PC-9 (cell line): ENCODE measurements around the gene MAGI1. TPM values are rescaled to one million over a fixed set of nuclear protein-coding genes. Genes with fewer than 3 reads are reported as not detected.

Source experiments
- BruUV-seq: library from RNA; stranded (reverse); fragments of 400-500 nt; replicated peaks from 2 replicates; lab custom pipeline; 2021; lab: Mats Ljungman, UMichigan
- CTCF ChIA-PET: fragments of 300-600 bp; sonication (Branson Sonifier 250); formaldehyde crosslinking; loops from one replicate; lab custom pipeline; 2022; ENCODE audit warnings: antibody characterized with exemption; lab: Charles Lee
- POLR2A ChIA-PET: fragments of 300-600 bp; sonication (Branson Sonifier 250); formaldehyde crosslinking; loops from one replicate; lab custom pipeline; 2022; ENCODE audit warnings: antibody characterized with exemption; ENCODE audit not compliant: unreplicated experiment; lab: Charles Lee
- DNase-seq, 2 experiments: peaks; one replicate each; pipeline versions ENCODE4 v3.0.0 to v3.0.0-alpha.2; 2015 to 2022; ENCODE audit warnings: mixed read lengths in 1 of 2
- H2AFZ ChIP-seq: fragments of 200-600 bp; sonication (generic); 2 replicates; pipeline ENCODE4 v1.8.1; 2017; ENCODE audit warnings: antibody characterized with exemption
- H3F3A ChIP-seq: fragments of 200-600 bp; sonication (generic); 2 replicates; pipeline ENCODE4 v1.8.1; 2017; ENCODE audit warnings: antibody characterized with exemption, mild to moderate bottlenecking, low read depth; ENCODE audit not compliant: insufficient read depth
- H3K27ac ChIP-seq: fragments of 200-600 bp; sonication (generic); 2 replicates; pipeline ENCODE4 v1.6.1; 2016; ENCODE audit warnings: mixed run types
- H3K27me3 ChIP-seq: fragments of 200-600 bp; sonication (generic); 2 replicates; pipeline ENCODE4 v1.6.1; 2016; ENCODE audit warnings: low read depth, mixed run types; ENCODE audit not compliant: insufficient read depth
- H3K36me3 ChIP-seq: fragments of 200-600 bp; sonication (generic); 2 replicates; pipeline ENCODE4 v1.6.1; 2016; ENCODE audit warnings: low read depth, mixed run types
- H3K4me1 ChIP-seq: fragments of 200-600 bp; sonication (generic); replicated peaks from 2 replicates; pipeline ENCODE4 v1.6.1; 2016; ENCODE audit warnings: mixed run types; ENCODE audit not compliant: insufficient read depth
- H3K4me2 ChIP-seq: fragments of 200-600 bp; sonication (generic); 2 replicates; pipeline ENCODE4 v1.6.1; 2017; ENCODE audit warnings: mixed run types
- H3K4me3 ChIP-seq: fragments of 200-600 bp; sonication (generic); 2 replicates; pipeline ENCODE4 v1.6.1; 2016; ENCODE audit warnings: mixed run types
- H3K79me2 ChIP-seq: fragments of 200-600 bp; sonication (generic); 2 replicates; pipeline ENCODE4 v1.6.1; 2017; ENCODE audit warnings: low read depth, mixed run types
- H3K9me2 ChIP-seq: fragments of 200-600 bp; sonication (generic); 2 replicates; pipeline ENCODE4 v1.8.1; 2017; ENCODE audit warnings: mild to moderate bottlenecking; ENCODE audit not compliant: insufficient read depth
- H3K9me3 ChIP-seq: fragments of 200-600 bp; sonication (generic); 2 replicates; pipeline ENCODE4 v1.8.1; 2016; ENCODE audit warnings: low read depth; ENCODE audit not compliant: insufficient read depth
- H4K20me1 ChIP-seq: fragments of 200-600 bp; sonication (generic); 2 replicates; pipeline ENCODE4 v1.8.1; 2017; ENCODE audit not compliant: insufficient read depth
- EZH2 ChIP-seq: fragments of 200-600 bp; sonication (generic); IDR thresholded peaks from 2 replicates; pipeline ENCODE4 v1.8.0; 2017; ENCODE audit warnings: antibody characterized with exemption, low read depth
- intact Hi-C: fragments of 100-400 bp; cut with micrococcal nuclease; formaldehyde crosslinking; loops from one replicate; pipeline ENCODE4 v1.10.0; 2022; ENCODE audit not compliant: unreplicated experiment
- total RNA-seq: library from RNA; stranded (reverse); gene quantifications from 2 replicates; pipeline ENCODE4 v1.2.3, GENCODE V29; 2021
- TF ChIP-seq, protein P1 (sequence below): fragments of 200-600 bp; sonication (generic); conservative IDR thresholded peaks from 2 replicates; pipeline ENCODE4 v1.6.1; 2017; ENCODE audit warnings: mixed run types, antibody characterized with exemption, mild to moderate bottlenecking, moderate library complexity

Gene MAGI1
- total RNA-seq, 1 experiment from 2014 or later, result 23.3 TPM

DNA sequence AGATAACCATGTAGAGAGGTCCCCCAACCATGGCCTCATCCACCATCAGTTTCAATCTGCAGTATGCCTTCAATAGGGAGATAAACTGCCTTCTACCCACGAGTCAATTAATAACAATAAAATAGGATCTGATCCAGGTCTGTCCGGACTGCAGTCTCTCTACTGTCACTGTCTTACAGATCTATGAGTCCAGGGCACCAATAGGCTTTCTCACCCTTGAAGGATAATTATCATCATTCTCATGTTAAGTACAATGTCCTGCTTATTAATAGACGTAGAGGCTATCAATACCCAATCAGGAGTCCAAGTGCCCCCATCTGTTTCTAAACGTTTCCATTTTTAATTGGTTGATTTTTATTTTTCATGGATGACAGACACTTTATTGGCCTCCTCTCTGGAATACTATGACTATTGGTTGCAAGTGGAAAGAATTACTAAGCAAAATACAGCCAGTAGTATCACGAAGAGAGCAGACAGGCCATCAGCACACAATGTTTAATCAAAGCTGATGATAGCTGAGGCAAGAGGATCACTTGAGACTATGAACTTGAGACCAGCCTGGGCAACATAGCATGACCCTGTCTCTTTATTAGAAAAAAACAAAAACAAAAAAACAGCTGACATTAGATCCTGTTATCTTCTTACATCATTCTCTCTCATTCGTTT is 480.7 kb downstream of the MAGI1 start:
- DNase-seq, result no peak
- ChIA-PET CTCF (no interaction called here), POLR2A (no interaction called here)
- intact Hi-C loops, result no loop called here
- Histone ChIP-seq H3K4me2 (no peak overlapping the region), H3K27ac (no peak overlapping the region), H3K4me1 (no peaks in the 10 kb centered on the region), H3K36me3 (no peaks in the 10 kb centered on the region), H3K27me3 (no peaks in the 10 kb centered on the region), H3K4me3 (no peak overlapping the region), H2AFZ (no peak overlapping the region), H4K20me1 (no peaks in the 10 kb centered on the region), H3K9me2 (no peaks in the 10 kb centered on the region), H3K79me2 (no peaks in the 10 kb centered on the region), H3F3A (no peaks in the 10 kb centered on the region), H3K9me3 (no peaks in the 10 kb centered on the region)
- TF ChIP-seq, protein P1, sequence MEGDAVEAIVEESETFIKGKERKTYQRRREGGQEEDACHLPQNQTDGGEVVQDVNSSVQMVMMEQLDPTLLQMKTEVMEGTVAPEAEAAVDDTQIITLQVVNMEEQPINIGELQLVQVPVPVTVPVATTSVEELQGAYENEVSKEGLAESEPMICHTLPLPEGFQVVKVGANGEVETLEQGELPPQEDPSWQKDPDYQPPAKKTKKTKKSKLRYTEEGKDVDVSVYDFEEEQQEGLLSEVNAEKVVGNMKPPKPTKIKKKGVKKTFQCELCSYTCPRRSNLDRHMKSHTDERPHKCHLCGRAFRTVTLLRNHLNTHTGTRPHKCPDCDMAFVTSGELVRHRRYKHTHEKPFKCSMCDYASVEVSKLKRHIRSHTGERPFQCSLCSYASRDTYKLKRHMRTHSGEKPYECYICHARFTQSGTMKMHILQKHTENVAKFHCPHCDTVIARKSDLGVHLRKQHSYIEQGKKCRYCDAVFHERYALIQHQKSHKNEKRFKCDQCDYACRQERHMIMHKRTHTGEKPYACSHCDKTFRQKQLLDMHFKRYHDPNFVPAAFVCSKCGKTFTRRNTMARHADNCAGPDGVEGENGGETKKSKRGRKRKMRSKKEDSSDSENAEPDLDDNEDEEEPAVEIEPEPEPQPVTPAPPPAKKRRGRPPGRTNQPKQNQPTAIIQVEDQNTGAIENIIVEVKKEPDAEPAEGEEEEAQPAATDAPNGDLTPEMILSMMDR, result no peak
- TF ChIP-seq EZH2, result no peak
- BruUV-seq, result no TSS peak

DNA sequence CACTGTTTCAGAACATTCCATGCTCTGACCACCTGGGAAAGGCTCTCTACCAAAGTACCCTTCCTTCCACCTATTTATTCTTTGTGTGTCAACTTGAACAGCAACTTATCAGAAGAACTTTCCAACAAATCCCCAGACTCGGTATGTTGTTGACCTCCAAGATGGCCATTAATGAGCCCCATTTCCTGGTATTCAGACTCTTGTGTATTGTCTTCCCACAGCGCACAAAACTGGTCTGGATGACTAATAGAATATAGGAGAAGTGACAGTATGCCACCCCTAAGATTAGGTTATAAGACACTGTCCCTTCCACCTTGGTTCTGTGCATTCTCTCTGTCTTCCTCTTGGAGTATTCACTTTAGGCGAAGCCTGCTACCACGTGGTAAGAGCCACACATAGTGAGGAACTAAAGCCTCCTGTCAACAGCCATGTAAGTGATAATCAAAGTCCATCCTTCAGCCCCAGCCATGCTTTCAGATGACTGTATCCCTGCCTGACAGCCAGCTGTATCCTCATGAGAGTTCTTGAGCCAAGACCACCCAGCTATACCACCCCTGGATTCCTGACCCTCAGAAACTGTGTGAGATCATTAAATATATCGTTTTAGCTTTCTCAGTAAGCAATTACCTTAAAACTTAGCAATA is 481.7 kb downstream of the MAGI1 start:
- TF ChIP-seq EZH2, result no peak
- TF ChIP-seq, protein P1, result no peak
- no TSS peak for BruUV-seq
- POLR2A ChIA-PET, result no interaction called here
- no peaks in the 10 kb centered on the region for H3K9me3 ChIP-seq
- H3K4me3 ChIP-seq, result no peak overlapping the region
- H3K36me3 ChIP-seq, result no peaks in the 10 kb centered on the region
- no peaks in the 10 kb centered on the region for H3K9me2 ChIP-seq
- CTCF ChIA-PET, result no interaction called here
- H3K27me3 ChIP-seq, result no peaks in the 10 kb centered on the region
- DNase-seq, result no peak
- H3K4me2 ChIP-seq, result no peak overlapping the region
- no peaks in the 10 kb centered on the region for H3K79me2 ChIP-seq
- H3K27ac ChIP-seq, result no peak overlapping the region
- no peaks in the 10 kb centered on the region for H4K20me1 ChIP-seq
- no peaks in the 10 kb centered on the region for H3F3A ChIP-seq
- no peaks in the 10 kb centered on the region for H3K4me1 ChIP-seq
- H2AFZ ChIP-seq, result no peak overlapping the region
- intact Hi-C loops, result no loop called here

DNA sequence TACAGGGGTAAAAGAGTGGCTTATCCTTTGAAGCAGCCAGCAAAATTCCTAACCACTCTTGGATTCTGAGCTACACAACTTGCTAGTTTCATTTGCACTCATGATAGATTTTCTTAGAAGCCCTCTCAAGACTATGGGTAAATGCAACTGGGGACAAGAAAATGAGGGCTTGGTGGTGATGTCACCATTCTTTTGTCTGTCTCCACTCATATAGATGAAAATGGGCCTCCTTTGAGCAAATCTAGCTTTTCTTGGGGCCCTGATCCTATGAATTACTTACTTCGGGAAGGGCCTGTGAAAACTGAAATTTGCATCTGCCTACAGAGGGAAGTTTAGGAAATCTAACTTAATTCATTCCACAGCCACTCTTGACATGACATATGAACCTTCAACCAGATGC is 486.3 kb downstream of the MAGI1 start:
- DNase-seq, result no peak
- no TSS peak for BruUV-seq
- no peak for TF ChIP-seq EZH2
- Histone ChIP-seq H3F3A (no peaks in the 10 kb centered on the region), H3K9me3 (no peaks in the 10 kb centered on the region), H3K4me2 (no peak overlapping the region), H3K4me1 (no peaks in the 10 kb centered on the region), H3K27me3 (no peaks in the 10 kb centered on the region), H3K4me3 (no peak overlapping the region), H2AFZ (no peak overlapping the region), H3K79me2 (no peaks in the 10 kb centered on the region), H3K36me3 (no peaks in the 10 kb centered on the region), H4K20me1 (no peaks in the 10 kb centered on the region), H3K9me2 (no peaks in the 10 kb centered on the region), H3K27ac (no peak overlapping the region)
- intact Hi-C loops, result no loop called here
- ChIA-PET CTCF (interaction anchor here (0.7 kb wide), 1 partner anchor 190 kb away, joined by 4 read pairs; no protein-coding TSS in a partner anchor), POLR2A (no interaction called here)
